Neural progenitor cell (in vitro differentiated cells): ENCODE results near the gene ST6GALNAC2.

Experiments
- CTCF ChIP-seq: fragments of 200-600 bp; sonication (generic); IDR thresholded peaks from 2 replicates; pipeline ENCODE4 v1.5.1; 2017; ENCODE audit warnings: antibody characterized with exemption, mild to moderate bottlenecking
- EZH2 ChIP-seq: fragments of 200-600 bp; sonication (generic); IDR thresholded peaks from 2 replicates; pipeline ENCODE4 v1.6.1; 2017; ENCODE audit warnings: antibody characterized with exemption, mild to moderate bottlenecking, moderate library complexity

GRCh38 chr17:76630151-76630550 lies 44.5 kb upstream of the ST6GALNAC2 start:
- TF ChIP-seq CTCF: no peak
- TF ChIP-seq EZH2: no peak
